Testis (tissue), 2 donors: ENCODE measurements around the gene PNPLA1.

Experiments used
- CTCF ChIP-seq, 3 experiments: fragments of 450-650 bp in 2 of 3; fragments of 200-600 bp in 1 of 3; sonication (generic) in 1 of 3; IDR thresholded peaks; one replicate each; pipeline ENCODE4 v1.5.1; 2016 to 2019; ENCODE audit warnings: antibody characterized with exemption in 3 of 3, mild to moderate bottlenecking in 2 of 3, moderate library complexity in 1 of 3
- POLR2A ChIP-seq: fragments of 450-650 bp; IDR thresholded peaks from one replicate; pipeline ENCODE4 v1.6.1; 2017; ENCODE audit warnings: antibody characterized with exemption, mild to moderate bottlenecking, moderate library complexity

GRCh38 chr6:36269834-36270705 is at the start of gene PNPLA1:
- TF ChIP-seq CTCF (IDR thresholded peaks at IDR 0.05), result no peak
- no peak for TF ChIP-seq POLR2A
